ENCODE measurements around the gene LCN1.
"Not testable (repeated sequence)": the region's sequence is repeated elsewhere in the genome, so short reads cannot be mapped to it uniquely, and the experiment has no call there.

- TF ChIP-seq CTCF (IDR thresholded peaks at IDR 0.05; ENCODE audit: insufficient read depth, low read length, poor library complexity, severe bottlenecking); EZH2phosphoT487 (conservative IDR thresholded peaks at IDR 0.05; ENCODE audit: low read length): not testable (repeated sequence)
These were observed 7.7 kb downstream of the LCN1 start for GRCh38 chr9:135528842-135529435.

Measured in SU-DHL-6 (cell line).